Lower leg skin (tissue), 3 donors: ENCODE results near the gene SLC5A10.
"Not testable (repeated sequence)": the region's sequence is repeated elsewhere in the genome, so short reads cannot be mapped to it uniquely, and the experiment has no call there.

Experiments used
- CTCF ChIP-seq, 3 donors: fragments of 450-650 bp; IDR thresholded peaks; one replicate each; pipeline ENCODE4 v1.5.1; 2016; ENCODE audit warnings: antibody characterized with exemption in 3 of 3, mild to moderate bottlenecking in 3 of 3, moderate library complexity in 2 of 3
- POLR2A ChIP-seq, 2 donors: fragments of 450-650 bp; IDR thresholded peaks; one replicate each; pipeline ENCODE4 v1.6.1; 2016 to 2017; ENCODE audit warnings: antibody characterized with exemption in 2 of 2, mild to moderate bottlenecking in 1 of 2, moderate library complexity in 1 of 2

GRCh38 chr17:19064378-19064777 is 112.4 kb downstream of the SLC5A10 start:
- not testable (repeated sequence) for TF ChIP-seq CTCF, POLR2A (IDR thresholded peaks at IDR 0.05)
